Karpas-422 (cell line): ENCODE results near the gene FAM241B. TPM values are rescaled to one million over a fixed set of nuclear protein-coding genes. Genes with fewer than 3 reads are reported as not detected.

ENCODE experiments used
- DNase-seq: peaks from one replicate; pipeline ENCODE4 v3.0.0-alpha.2; 2015
- H2AFZ ChIP-seq: fragments of 200-600 bp; sonication (generic); 2 replicates; pipeline ENCODE4 v1.6.1; 2014; ENCODE audit warnings: antibody characterized with exemption, low read length, mixed read lengths
- H3K27ac ChIP-seq: fragments of 200-600 bp; sonication (generic); 2 replicates; pipeline ENCODE4 v1.5.1; 2014; ENCODE audit warnings: mild to moderate bottlenecking, low read length, moderate library complexity
- H3K27me3 ChIP-seq: fragments of 200-600 bp; sonication (generic); 2 replicates; pipeline ENCODE4 v1.6.1; 2014; ENCODE audit warnings: low read length, mixed read lengths
- H3K36me3 ChIP-seq: fragments of 200-600 bp; sonication (generic); 2 replicates; pipeline ENCODE4 v1.6.1; 2014; ENCODE audit warnings: low read length, mixed read lengths; ENCODE audit not compliant: insufficient read depth
- H3K4me1 ChIP-seq: fragments of 200-600 bp; sonication (generic); 2 replicates; pipeline ENCODE4 v1.6.1; 2014; ENCODE audit warnings: mild to moderate bottlenecking, low read length, mixed read lengths
- H3K4me2 ChIP-seq: fragments of 200-600 bp; sonication (generic); 2 replicates; pipeline ENCODE4 v1.6.1; 2014; ENCODE audit warnings: low read length, low read depth, mild to moderate bottlenecking; ENCODE audit not compliant: poor library complexity, severe bottlenecking
- H3K4me3 ChIP-seq: fragments of 200-600 bp; sonication (generic); 2 replicates; pipeline ENCODE4 v1.5.1; 2014; ENCODE audit warnings: mild to moderate bottlenecking, antibody characterized with exemption, low read length, mixed read lengths
- H3K79me2 ChIP-seq: fragments of 200-600 bp; sonication (generic); 2 replicates; pipeline ENCODE4 v1.6.1; 2014; ENCODE audit warnings: mild to moderate bottlenecking, low read length, mixed read lengths
- H3K9ac ChIP-seq: fragments of 200-600 bp; sonication (generic); 2 replicates; pipeline ENCODE4 v1.6.0; 2014; ENCODE audit warnings: low read length
- H3K9me2 ChIP-seq: fragments of 200-600 bp; sonication (generic), shearing (Covaris generic); replicated peaks from 2 replicates; pipeline ENCODE4 v1.6.0; 2014; ENCODE audit warnings: mild to moderate bottlenecking, low read length, moderate library complexity; ENCODE audit not compliant: insufficient read depth
- H3K9me3 ChIP-seq: fragments of 300-700, 200-600 bp; sonication (generic); 2 replicates; pipeline ENCODE4 v1.6.1; 2014; ENCODE audit warnings: low read length, mixed read lengths
- H4K20me1 ChIP-seq: fragments of 200-600 bp; sonication (generic); 2 replicates; pipeline ENCODE4 v1.6.1; 2014; ENCODE audit warnings: mild to moderate bottlenecking, antibody characterized with exemption, low read length, low read depth; ENCODE audit not compliant: insufficient read depth
- total RNA-seq: library from RNA; depleted of rRNA; stranded (reverse); fragments of >200 nt; shearing (Covaris generic); gene quantifications from 2 replicates; pipeline ENCODE4 v1.2.3, GENCODE V29; 2014; ENCODE audit warnings: low replicate concordance; rRNA removed

The FAM241B gene
- total RNA-seq, 1 experiment from 2014 or later: not detected

DNA sequence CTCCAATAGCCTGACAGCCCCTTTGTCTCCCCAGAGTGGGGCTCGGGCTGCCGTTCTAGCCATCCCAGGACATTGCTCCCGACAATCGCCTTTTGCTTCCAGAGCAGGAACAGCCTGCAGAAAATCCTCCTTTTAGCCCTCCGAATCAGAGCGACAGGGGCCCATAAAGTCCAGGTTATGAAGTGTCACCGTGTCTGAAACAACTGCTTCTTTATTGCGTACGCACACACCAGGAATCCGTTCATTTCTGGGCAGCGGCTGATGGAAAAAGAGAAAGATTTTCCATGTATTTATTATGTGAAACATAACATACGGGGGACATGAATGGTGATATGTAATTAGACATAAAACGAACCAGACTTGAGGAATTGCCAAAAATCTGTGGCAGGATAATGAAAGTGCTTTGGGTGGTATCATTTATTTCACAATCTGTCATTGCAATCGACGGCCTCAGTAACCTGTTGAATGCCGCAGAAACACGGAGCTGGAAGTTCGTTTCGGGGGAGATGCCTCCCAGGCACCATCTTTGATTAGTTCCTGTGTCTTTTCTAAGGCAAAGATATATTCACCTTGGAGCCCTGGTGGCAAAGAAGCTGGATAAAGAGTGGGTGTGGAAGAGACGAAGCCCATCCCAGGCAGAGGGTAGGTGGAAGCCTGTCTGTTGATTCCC, 48.1 kb downstream of the FAM241B start:
- no peaks in the 10 kb centered on the region for H3K9me2 ChIP-seq
- no peak overlapping the region for H3K4me3 ChIP-seq
- H3K9me3 ChIP-seq: no peaks in the 10 kb centered on the region
- no peaks in the 10 kb centered on the region for H3K27me3 ChIP-seq
- no peak overlapping the region for H3K4me2 ChIP-seq
- no peak overlapping the region for H3K9ac ChIP-seq
- no peaks in the 10 kb centered on the region for H4K20me1 ChIP-seq
- no peak for DNase-seq
- no peaks in the 10 kb centered on the region for H3K4me1 ChIP-seq
- no peak overlapping the region for H3K27ac ChIP-seq
- H3K79me2 ChIP-seq: no peaks in the 10 kb centered on the region
- no peaks in the 10 kb centered on the region for H3K36me3 ChIP-seq
- no peak overlapping the region for H2AFZ ChIP-seq

DNA sequence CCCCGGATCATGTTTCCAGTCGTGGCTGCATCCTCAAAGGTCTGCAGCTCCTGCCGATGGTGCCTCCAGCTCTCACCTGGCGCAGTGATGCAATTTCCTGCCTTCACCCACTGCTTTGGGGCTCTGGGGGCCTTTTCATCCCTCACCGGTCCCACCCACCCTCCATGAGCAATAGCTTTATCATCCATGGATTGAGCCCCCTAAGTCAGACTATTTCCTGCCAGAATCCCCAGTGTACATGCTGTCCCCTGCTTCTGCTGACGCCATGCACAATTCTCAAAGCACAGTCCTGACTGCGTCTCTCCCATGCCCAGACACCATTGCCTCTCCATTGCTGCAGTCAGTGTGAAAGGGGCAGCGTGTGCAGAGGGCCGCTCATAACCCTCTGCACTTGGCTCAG, 49.7 kb downstream of the FAM241B start:
- Histone ChIP-seq H4K20me1 (no peaks in the 10 kb centered on the region), H3K4me3 (no peak overlapping the region), H3K9me2 (no peaks in the 10 kb centered on the region), H3K27me3 (no peaks in the 10 kb centered on the region), H3K4me2 (no peak overlapping the region), H3K27ac (no peak overlapping the region), H3K36me3 (no peaks in the 10 kb centered on the region), H3K9me3 (no peaks in the 10 kb centered on the region), H3K9ac (no peak overlapping the region), H3K79me2 (no peaks in the 10 kb centered on the region), H3K4me1 (no peaks in the 10 kb centered on the region), H2AFZ (no peak overlapping the region)
- no peak for DNase-seq

DNA sequence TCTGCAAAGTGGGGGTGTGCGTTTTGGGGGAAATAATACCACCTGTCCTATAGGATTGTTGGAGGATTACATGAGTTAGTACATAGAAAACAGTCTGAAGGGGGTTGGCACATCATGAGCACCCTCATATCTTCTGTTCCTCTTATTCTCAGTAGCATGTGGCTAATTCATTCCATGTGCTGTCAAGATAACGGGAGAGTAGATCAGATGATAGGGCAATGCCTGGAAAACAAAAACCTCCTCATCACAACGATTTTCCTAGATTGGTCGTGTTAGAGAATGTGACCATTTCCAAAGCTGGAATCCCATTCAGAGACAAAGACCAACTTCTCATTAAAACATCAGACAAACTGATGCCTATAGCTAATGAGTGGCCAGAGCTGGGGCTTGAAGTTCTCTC, 50.6 kb downstream of the FAM241B start:
- no peak for DNase-seq
- Histone ChIP-seq H4K20me1 (no peaks in the 10 kb centered on the region), H3K9me3 (no peaks in the 10 kb centered on the region), H3K27me3 (no peaks in the 10 kb centered on the region), H3K9me2 (no peaks in the 10 kb centered on the region), H3K27ac (no peak overlapping the region), H3K36me3 (no peaks in the 10 kb centered on the region), H3K4me1 (no peaks in the 10 kb centered on the region), H3K79me2 (no peaks in the 10 kb centered on the region), H3K4me2 (no peak overlapping the region), H3K4me3 (no peak overlapping the region), H2AFZ (no peak overlapping the region), H3K9ac (no peak overlapping the region)

DNA sequence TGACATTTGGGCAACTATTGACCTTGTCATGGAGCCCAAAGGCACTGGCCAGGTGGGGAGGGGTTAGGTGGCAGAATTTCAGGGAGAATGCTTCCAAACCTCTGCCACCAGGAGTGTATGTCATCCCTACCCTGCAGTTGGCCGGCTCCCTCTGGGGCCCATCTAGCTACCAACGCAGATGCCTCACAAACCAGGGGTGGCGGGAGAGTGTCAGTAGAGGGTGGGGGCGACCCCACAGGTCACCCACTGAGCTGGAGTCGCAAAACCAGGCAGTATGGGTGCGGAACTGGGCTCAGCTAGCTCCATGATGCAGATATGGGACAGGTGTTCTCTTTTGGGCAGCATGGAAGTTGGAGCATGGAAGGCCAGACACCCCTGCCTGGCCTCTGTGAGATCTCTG, 51.4 kb downstream of the FAM241B start:
- no peak overlapping the region for H3K4me3 ChIP-seq
- no peak overlapping the region for H3K27ac ChIP-seq
- no peak for DNase-seq
- no peaks in the 10 kb centered on the region for H3K9me3 ChIP-seq
- no peaks in the 10 kb centered on the region for H3K9me2 ChIP-seq
- H3K9ac ChIP-seq: no peak overlapping the region
- H2AFZ ChIP-seq: no peak overlapping the region
- H3K27me3 ChIP-seq: no peaks in the 10 kb centered on the region
- H3K4me2 ChIP-seq: no peak overlapping the region
- no peaks in the 10 kb centered on the region for H3K36me3 ChIP-seq
- no peaks in the 10 kb centered on the region for H3K4me1 ChIP-seq
- H3K79me2 ChIP-seq: no peaks in the 10 kb centered on the region
- H4K20me1 ChIP-seq: no peaks in the 10 kb centered on the region

DNA sequence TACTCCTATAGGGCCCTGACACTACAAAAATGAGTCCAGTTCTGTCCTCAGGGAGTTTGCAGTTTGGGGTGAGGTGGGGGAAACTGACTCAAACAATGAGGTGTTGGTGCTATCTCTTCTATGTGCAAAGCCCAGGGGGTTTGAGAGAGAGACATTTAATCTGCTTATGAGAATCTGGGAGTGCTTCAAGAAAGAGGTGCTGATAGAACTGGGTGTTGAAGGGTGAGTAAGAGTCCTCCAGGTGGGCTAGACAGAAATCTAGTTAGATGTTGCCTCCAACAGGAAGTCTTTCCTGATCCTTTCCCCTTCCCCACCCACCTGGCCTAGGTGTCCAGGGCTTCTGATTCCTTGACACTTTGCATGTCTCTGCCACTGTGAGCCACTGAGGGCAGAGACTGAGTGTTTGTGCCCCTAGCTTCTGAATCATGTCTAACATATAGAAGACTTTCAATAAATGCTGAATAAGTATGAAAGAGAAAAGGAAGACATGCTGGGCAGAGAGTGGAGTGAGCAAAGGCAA, 53.0 kb downstream of the FAM241B start:
- no peak overlapping the region for H2AFZ ChIP-seq
- H3K4me2 ChIP-seq: no peak overlapping the region
- H3K27ac ChIP-seq: no peak overlapping the region
- no peaks in the 10 kb centered on the region for H3K9me2 ChIP-seq
- H3K9ac ChIP-seq: no peak overlapping the region
- no peaks in the 10 kb centered on the region for H3K36me3 ChIP-seq
- no peaks in the 10 kb centered on the region for H3K4me1 ChIP-seq
- H3K9me3 ChIP-seq: no peaks in the 10 kb centered on the region
- H3K79me2 ChIP-seq: no peaks in the 10 kb centered on the region
- H3K4me3 ChIP-seq: no peak overlapping the region
- H3K27me3 ChIP-seq: no peaks in the 10 kb centered on the region
- no peak for DNase-seq
- no peaks in the 10 kb centered on the region for H4K20me1 ChIP-seq

Other genes starting within 250 kb of the FAM241B start
- 1.9 TPM in 1 of 2 replicates, not detected in the other for gene TACR2, start 213.3 kb upstream of the FAM241B start, total RNA-seq
- 0.97 and 1.6 TPM in 2 replicates for gene TSPAN15, start 178.8 kb upstream of the FAM241B start, total RNA-seq
- gene NEUROG3, start 56.8 kb upstream of the FAM241B start, total RNA-seq: not detected in 2 replicates
- not detected in 2 replicates for gene COL13A1, start 171.7 kb downstream of the FAM241B start, total RNA-seq